HFF-Myc (cell line): Measurements from ENCODE around the gene NFATC2.

Experiments used
- DNase-seq: peaks from one replicate; pipeline ENCODE4 v3.0.0-alpha.2; 2011; ENCODE audit warnings: low read depth; ENCODE audit errors: extremely low read depth
- H3K4me3 ChIP-seq: replicated peaks from 2 replicates; pipeline ENCODE4 v1.5.1; 2011; ENCODE audit warnings: low read depth, mild to moderate bottlenecking, control low read depth, low read length
- CTCF ChIP-seq: IDR thresholded peaks from 2 replicates; pipeline ENCODE4 v1.5.1; 2012; ENCODE audit warnings: mild to moderate bottlenecking, low read depth, low read length, control low read depth; ENCODE audit errors: missing control alignments

NFATC2 gene

GRCh38 chr20:51533291-51534172 lies 9.0 kb downstream of the NFATC2 start:
- no peak overlapping the region for H3K4me3 ChIP-seq

GRCh38 chr20:51532577-51533191 lies 9.8 kb downstream of the NFATC2 start:
- no peak for DNase-seq
- H3K4me3 ChIP-seq, result no peak overlapping the region
- no peak for TF ChIP-seq CTCF

More at GRCh38 chr20:51533291-51534172, 9.0 kb downstream of the NFATC2 start:
- no peak for DNase-seq
- TF ChIP-seq CTCF, result no peak

- no peak for TF ChIP-seq CTCF
- H3K4me3 ChIP-seq, result no peak overlapping the region
- DNase-seq, result no peak
These were observed 10.6 kb downstream of the NFATC2 start for GRCh38 chr20:51531712-51532456.

GRCh38 chr20:51531141-51531710 lies 11.3 kb downstream of the NFATC2 start:
- TF ChIP-seq CTCF, result no peak
- DNase-seq, result no peak
- no peak overlapping the region for H3K4me3 ChIP-seq

GRCh38 chr20:51529758-51530157 lies 12.8 kb downstream of the NFATC2 start:
- no peak for TF ChIP-seq CTCF
- no peak for DNase-seq
- no peak overlapping the region for H3K4me3 ChIP-seq

GRCh38 chr20:51529081-51529681 lies 13.3 kb downstream of the NFATC2 start:
- TF ChIP-seq CTCF, result no peak
- DNase-seq, result no peak
- H3K4me3 ChIP-seq, result no peak overlapping the region
